GM12864 (cell line): ENCODE data around the gene VIPR2.

Source experiments
- DNase-seq: peaks from one replicate; pipeline ENCODE4 v3.0.0-alpha.2; 2011; ENCODE audit warnings: low read depth
- H3K4me3 ChIP-seq: 2 replicates; pipeline ENCODE4 v1.5.1; 2011; ENCODE audit warnings: mild to moderate bottlenecking, low read depth, low read length, control low read depth
- TF ChIP-seq, protein P1 (sequence below): IDR thresholded peaks from 2 replicates; pipeline ENCODE4 v1.5.1; 2011; ENCODE audit warnings: low read depth, mild to moderate bottlenecking, moderate library complexity, low read length, control low read depth, inconsistent platforms; ENCODE audit errors: missing control alignments

VIPR2 gene

DNA sequence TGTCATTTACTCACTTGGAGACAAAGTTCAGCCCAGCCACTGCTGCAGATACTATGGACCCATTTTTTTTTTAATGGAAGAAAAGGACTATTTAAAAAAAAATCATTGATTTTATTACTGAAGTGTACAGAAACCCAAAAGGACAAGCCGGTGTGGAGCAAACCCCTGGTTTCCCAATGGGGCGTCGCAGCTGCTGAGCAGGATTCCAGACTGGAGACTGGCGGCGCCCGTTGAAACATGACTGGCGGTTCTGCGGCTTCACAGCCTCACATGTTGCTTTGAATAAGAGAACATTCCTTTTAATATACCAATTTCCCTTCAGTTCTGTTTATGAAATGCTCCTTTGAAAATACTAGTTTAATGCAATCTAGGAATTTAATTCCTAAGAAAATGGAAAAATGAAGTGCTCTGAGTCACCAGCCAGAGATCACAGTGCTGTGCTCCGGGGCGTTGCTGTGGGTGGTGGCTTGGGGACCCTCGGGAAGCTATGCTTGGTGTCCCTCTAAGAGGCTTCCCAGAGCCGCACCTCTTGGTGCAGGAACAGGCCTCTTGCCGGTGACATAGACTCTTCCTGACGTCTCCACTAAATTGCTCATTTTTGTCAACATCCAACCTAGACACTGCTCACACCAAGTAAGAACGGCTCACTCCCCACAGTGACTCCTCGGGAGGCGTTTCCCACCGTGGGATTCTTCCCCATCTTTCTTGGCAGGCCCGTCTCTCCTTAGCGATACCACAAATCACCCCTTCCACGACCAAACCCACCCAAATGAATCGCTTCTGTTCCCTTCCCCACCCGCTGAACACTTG lies 12.0 kb upstream of the VIPR2 start:
- H3K4me3 ChIP-seq = no peak overlapping the region
- TF ChIP-seq, protein P1, sequence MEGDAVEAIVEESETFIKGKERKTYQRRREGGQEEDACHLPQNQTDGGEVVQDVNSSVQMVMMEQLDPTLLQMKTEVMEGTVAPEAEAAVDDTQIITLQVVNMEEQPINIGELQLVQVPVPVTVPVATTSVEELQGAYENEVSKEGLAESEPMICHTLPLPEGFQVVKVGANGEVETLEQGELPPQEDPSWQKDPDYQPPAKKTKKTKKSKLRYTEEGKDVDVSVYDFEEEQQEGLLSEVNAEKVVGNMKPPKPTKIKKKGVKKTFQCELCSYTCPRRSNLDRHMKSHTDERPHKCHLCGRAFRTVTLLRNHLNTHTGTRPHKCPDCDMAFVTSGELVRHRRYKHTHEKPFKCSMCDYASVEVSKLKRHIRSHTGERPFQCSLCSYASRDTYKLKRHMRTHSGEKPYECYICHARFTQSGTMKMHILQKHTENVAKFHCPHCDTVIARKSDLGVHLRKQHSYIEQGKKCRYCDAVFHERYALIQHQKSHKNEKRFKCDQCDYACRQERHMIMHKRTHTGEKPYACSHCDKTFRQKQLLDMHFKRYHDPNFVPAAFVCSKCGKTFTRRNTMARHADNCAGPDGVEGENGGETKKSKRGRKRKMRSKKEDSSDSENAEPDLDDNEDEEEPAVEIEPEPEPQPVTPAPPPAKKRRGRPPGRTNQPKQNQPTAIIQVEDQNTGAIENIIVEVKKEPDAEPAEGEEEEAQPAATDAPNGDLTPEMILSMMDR = no peak
- DNase-seq = no peak

DNA sequence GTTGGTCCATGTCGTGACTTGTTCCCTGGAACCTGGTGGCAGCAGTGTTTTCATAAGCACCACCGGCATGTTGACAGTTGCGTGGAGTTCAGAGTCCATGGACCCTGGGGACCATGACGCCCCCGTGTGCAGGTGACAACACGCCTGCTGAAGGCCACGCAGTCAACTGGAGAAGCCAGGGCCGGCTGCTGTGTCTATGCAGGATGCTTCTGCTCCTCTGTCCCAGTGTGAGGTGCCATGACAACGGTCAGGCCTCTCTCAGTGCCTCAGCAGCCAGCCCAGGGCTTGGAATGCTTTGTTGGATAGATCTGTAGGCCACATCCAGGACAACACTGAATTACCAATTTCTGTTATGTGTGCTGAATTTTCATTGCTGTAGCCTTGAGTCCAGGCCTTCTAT lies 10.7 kb upstream of the VIPR2 start:
- TF ChIP-seq, protein P1 = no peak
- no peak overlapping the region for H3K4me3 ChIP-seq
- no peak for DNase-seq

DNA sequence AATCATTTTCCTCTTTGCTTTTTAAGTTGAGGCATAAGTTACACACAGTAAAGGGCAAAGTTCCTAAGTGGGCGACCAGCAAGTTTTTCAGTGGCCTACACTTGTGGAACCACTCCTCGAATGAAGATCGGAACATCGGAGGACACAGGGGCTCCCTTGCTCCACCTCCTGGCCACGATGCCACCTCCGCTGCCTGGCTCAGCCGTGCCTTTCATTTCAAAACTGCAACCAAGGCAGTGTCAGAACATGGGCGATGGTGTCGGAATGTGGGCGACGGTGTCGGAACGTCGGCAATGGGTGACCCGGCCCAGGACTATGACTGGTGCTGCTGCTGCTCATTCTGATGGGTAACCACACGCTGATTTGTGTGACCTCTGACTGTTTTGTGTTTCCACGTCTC lies 9.6 kb upstream of the VIPR2 start:
- DNase-seq = no peak
- TF ChIP-seq, protein P1 = no peak
- H3K4me3 ChIP-seq = no peak overlapping the region

DNA sequence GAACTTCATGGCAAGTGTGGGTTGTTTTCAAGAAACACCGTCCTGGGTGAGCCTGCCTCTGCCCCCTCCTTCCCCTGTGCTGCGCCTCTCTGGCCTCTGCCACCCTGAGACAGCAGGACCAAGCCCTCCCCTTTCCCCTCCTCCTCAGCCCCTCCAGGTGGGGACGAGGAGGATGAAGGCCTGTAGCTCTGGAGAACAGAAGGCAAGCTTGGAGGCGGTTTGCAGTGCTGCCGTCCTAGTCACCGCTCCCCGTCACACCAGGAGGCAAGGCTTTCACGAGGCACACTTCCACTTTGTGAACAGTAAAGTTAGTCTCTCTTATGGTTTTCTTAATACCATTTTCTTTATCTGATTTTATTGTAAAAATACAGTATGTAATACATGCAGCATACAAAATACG lies 8.8 kb upstream of the VIPR2 start:
- DNase-seq = no peak
- no peak overlapping the region for H3K4me3 ChIP-seq
- TF ChIP-seq, protein P1 = no peak

DNA sequence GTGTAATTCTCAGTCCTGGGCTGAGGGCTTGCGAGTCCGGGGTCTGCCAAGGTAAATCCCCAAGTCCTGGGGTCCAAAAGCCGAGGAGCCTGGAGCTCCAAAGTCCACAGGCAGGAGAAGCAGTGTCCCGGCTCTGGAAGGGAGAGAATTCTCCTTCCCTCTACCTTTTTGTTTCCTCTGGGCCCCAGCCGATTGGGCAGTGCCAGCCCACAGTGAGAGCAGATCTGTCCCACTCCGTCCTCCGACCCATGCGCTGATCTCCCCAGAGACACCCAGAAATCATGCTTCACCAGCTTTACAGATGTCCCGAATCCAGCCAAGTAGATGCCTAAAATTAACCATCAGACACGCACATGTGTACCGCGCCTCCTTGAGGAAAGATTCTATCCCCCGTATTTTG lies 8.1 kb upstream of the VIPR2 start:
- DNase-seq = no peak
- no peak overlapping the region for H3K4me3 ChIP-seq
- TF ChIP-seq, protein P1 = no peak

DNA sequence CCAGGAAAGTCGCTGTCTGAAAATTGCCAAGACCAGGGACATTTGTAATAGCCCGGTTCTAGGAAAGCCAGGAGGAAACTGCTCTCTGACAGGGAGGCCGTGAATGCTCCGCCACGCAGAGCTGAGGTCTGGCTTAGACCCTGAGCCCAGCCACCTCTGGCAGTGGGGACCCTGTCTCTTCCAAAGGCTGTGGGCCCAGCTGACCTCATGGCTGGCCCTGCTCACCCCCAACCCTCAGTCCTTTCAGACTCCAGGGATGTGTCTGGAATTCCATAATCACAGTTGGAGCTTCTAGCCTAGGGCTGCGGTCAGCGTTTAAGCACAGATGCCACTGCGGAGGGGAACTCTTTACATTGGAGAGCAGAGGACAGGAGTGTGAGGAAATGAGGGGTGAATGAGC lies 6.6 kb upstream of the VIPR2 start:
- no peak for DNase-seq
- H3K4me3 ChIP-seq = no peak overlapping the region
- TF ChIP-seq, protein P1 = no peak

DNA sequence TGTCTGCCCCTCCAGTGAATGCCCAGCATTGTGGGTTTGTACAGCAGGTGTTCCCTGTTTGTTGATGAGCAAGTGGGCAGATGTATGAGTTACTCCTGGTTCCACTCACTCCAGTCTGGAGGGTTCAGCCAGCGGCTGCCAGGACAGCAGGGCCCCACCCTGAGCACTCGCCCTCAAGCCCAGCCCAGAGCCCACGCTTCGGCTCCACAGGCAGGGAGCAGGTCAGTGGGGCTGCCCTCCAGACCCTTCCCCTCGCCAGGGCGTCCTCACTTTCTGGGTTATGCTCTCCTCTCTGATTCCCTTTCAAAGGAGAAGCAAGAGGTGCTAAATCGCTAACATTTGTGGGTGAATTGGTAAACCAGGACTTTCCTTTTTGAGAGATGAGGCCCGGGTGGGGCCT lies 4.8 kb upstream of the VIPR2 start:
- TF ChIP-seq, protein P1 = no peak
- DNase-seq = no peak
- H3K4me3 ChIP-seq = no peak overlapping the region
